ENCODE data around the gene SEMA4D. TPM values are rescaled to one million over a fixed set of nuclear protein-coding genes. Genes with fewer than 3 reads are reported as not detected.

SEMA4D gene
- total RNA-seq, 4 donors from 2014 or later = 31.1 to 59.2 (median 42.1) TPM

- intact Hi-C loops (cut with DNase I; ENCODE audit: low total_unique reads) = no loop called here
- H3K4me3 ChIP-seq (ENCODE audit: low read depth, poor library complexity, severe bottlenecking) = no peak overlapping the region
- 88 to 93% methylated on average over 22 to 25 of the region's 25 CpGs for WGBS, 2 donors
- TF ChIP-seq POLR2A (IDR thresholded peaks at IDR 0.05) = no peak
- TF ChIP-seq CTCF (IDR thresholded peaks at IDR 0.05) = no peak
- DNase-seq (ENCODE audit: low spot score in 2 of 2) = no peak
These were observed 43.2 kb downstream of the SEMA4D start for GRCh38 chr9:89454498-89455355.

GRCh38 chr9:89453452-89453851, 44.5 kb downstream of the SEMA4D start:
- H3K4me3 ChIP-seq (ENCODE audit: low read depth, poor library complexity, severe bottlenecking) = no peak overlapping the region
- 94 to 96% methylated on average over 10 to 11 of the region's 11 CpGs for WGBS, 2 donors
- intact Hi-C loops (cut with DNase I; ENCODE audit: low total_unique reads) = no loop called here
- no peak for DNase-seq (ENCODE audit: low spot score in 2 of 2)
- TF ChIP-seq POLR2A (IDR thresholded peaks at IDR 0.05) = no peak
- no peak for TF ChIP-seq CTCF (IDR thresholded peaks at IDR 0.05)

GRCh38 chr9:89452561-89452960, 45.4 kb downstream of the SEMA4D start:
- WGBS, 2 donors = 93 to 98% methylated on average over 7 of the region's 7 CpGs
- intact Hi-C loops (cut with DNase I; ENCODE audit: low total_unique reads) = no loop called here
- no peak for TF ChIP-seq CTCF (IDR thresholded peaks at IDR 0.05)
- no peak for TF ChIP-seq POLR2A (IDR thresholded peaks at IDR 0.05)
- no peak for DNase-seq (ENCODE audit: low spot score in 2 of 2)
- no peak overlapping the region for H3K4me3 ChIP-seq (ENCODE audit: low read depth, poor library complexity, severe bottlenecking)

GRCh38 chr9:89450213-89450612, 47.7 kb downstream of the SEMA4D start:
- no peak overlapping the region for H3K4me3 ChIP-seq (ENCODE audit: low read depth, poor library complexity, severe bottlenecking)
- intact Hi-C loops (cut with DNase I; ENCODE audit: low total_unique reads) = no loop called here
- DNase-seq (ENCODE audit: low spot score in 2 of 2) = no peak
- TF ChIP-seq POLR2A (IDR thresholded peaks at IDR 0.05) (no peak), CTCF (IDR thresholded peaks at IDR 0.05) (no peak)
- WGBS, 2 donors = 89 to 90% methylated on average over 2 of the region's 2 CpGs

- intact Hi-C loops (cut with DNase I; ENCODE audit: low total_unique reads) = no loop called here
These were observed 48.6 kb downstream of the SEMA4D start for GRCh38 chr9:89449261-89449671.

More at GRCh38 chr9:89449261-89449671, 48.6 kb downstream of the SEMA4D start:
- no peak overlapping the region for H3K4me3 ChIP-seq (ENCODE audit: low read depth, poor library complexity, severe bottlenecking)
- no peak for DNase-seq (ENCODE audit: low spot score in 2 of 2)
- WGBS, 2 donors = 90 to 93% methylated on average over 17 of the region's 17 CpGs
- TF ChIP-seq POLR2A (IDR thresholded peaks at IDR 0.05) (no peak), CTCF (IDR thresholded peaks at IDR 0.05) (no peak)
